Dedifferentiated amniotic fluid mesenchymal stem cell (primary cell): ENCODE results near the gene CTLA4.
"Not testable (repeated sequence)": the region's sequence is repeated elsewhere in the genome, so short reads cannot be mapped to it uniquely, and the experiment has no call there.

Source experiments
- DNase-seq: peaks from one replicate; pipeline ENCODE4 v3.0.0-alpha.2; 2016; ENCODE audit errors: extremely low spot score

CTLA4 gene

GRCh38 chr2:203857656-203858055, 9.9 kb upstream of the CTLA4 start:
- no peak for DNase-seq

GRCh38 chr2:203858176-203858575, 9.4 kb upstream of the CTLA4 start:
- no peak for DNase-seq

GRCh38 chr2:203859030-203859789, 8.4 kb upstream of the CTLA4 start:
- DNase-seq: no peak

- no peak for DNase-seq
Measured at GRCh38 chr2:203861197-203861596, 6.4 kb upstream of the CTLA4 start.

GRCh38 chr2:203861607-203862006, 6.0 kb upstream of the CTLA4 start:
- DNase-seq: no peak

- no peak for DNase-seq
Measured at GRCh38 chr2:203869223-203870042, 1.9 kb downstream of the CTLA4 start.

- DNase-seq: no peak
Measured at GRCh38 chr2:203870481-203870880, 2.9 kb downstream of the CTLA4 start.

- DNase-seq: no peak
Measured at GRCh38 chr2:203870941-203871340, 3.4 kb downstream of the CTLA4 start.

GRCh38 chr2:203871371-203871983, 3.9 kb downstream of the CTLA4 start:
- no peak for DNase-seq

- no peak for DNase-seq
Measured at GRCh38 chr2:203873461-203873860, 5.9 kb downstream of the CTLA4 start.

- no peak for DNase-seq
Measured at GRCh38 chr2:203873921-203874631, 6.5 kb downstream of the CTLA4 start.

- no peak for DNase-seq
Measured at GRCh38 chr2:203875471-203875870, 7.9 kb downstream of the CTLA4 start.

- DNase-seq: no peak
Measured at GRCh38 chr2:203876328-203876727, 8.8 kb downstream of the CTLA4 start.

GRCh38 chr2:203878063-203878462, 10.5 kb downstream of the CTLA4 start:
- DNase-seq: no peak

- no peak for DNase-seq
Measured at GRCh38 chr2:203880557-203881125, 13.1 kb downstream of the CTLA4 start.

- not testable (repeated sequence) for DNase-seq
Measured at GRCh38 chr2:203881185-203881584, 13.6 kb downstream of the CTLA4 start.

- no peak for DNase-seq
Measured at GRCh38 chr2:203882551-203882950, 15.0 kb downstream of the CTLA4 start.

- no peak for DNase-seq
Measured at GRCh38 chr2:203886661-203887151, 19.1 kb downstream of the CTLA4 start.

- DNase-seq: no peak
Measured at GRCh38 chr2:203887677-203888076, 20.1 kb downstream of the CTLA4 start.

- DNase-seq: no peak
Measured at GRCh38 chr2:203889542-203889941, 22.0 kb downstream of the CTLA4 start.

GRCh38 chr2:203889944-203890343, 22.4 kb downstream of the CTLA4 start:
- DNase-seq: no peak
